ENCODE measurements around the gene ANKH.
"Not testable (repeated sequence)": the region's sequence is repeated elsewhere in the genome, so short reads cannot be mapped to it uniquely, and the experiment has no call there.

GRCh38 chr5:14837423-14838122 lies 34.0 kb downstream of the ANKH start:
- TF ChIP-seq CTCF (IDR thresholded peaks at IDR 0.05; ENCODE audit: low read depth, low read length, poor library complexity, severe bottlenecking); EZH2phosphoT487 (IDR thresholded peaks at IDR 0.05; ENCODE audit: borderline replicate concordance, low read length): not testable (repeated sequence)

Measured in DOHH2 (cell line).